ENCODE results near the gene TLL2.
"Not testable (repeated sequence)": the region's sequence is repeated elsewhere in the genome, so short reads cannot be mapped to it uniquely, and the experiment has no call there.

TLL2 gene

GRCh38 chr10:96513698-96514561 lies at the start of gene TLL2:
Gene TLL2, minus strand, starts transcription at chr10:96513926. Its CDS starts 241 bp downstream, at chr10:96513685.
- Histone ChIP-seq H3K9ac (ENCODE audit: insufficient read length) (no peak within 1 kb of the TSS), H3K36me3 (ENCODE audit: insufficient read depth, low read length) (no peaks in the 10 kb centered on the region), H3K4me3 (peak within 1 kb of the TSS; percentile 72), H3K27ac (no peak within 1 kb of the TSS), H3K9me3 (ENCODE audit: low read depth, low read length) (no peaks in the 10 kb centered on the region)
- TF ChIP-seq POLR2AphosphoS5 (IDR thresholded peaks at IDR 0.05; ENCODE audit: borderline replicate concordance, low read depth, low read length) (no peak), FOXP2 (optimal IDR thresholded peaks at IDR 0.05; ENCODE audit: control extremely low read depth, extremely low read length, insufficient read depth) (no peak), EZH2 (IDR thresholded peaks at IDR 0.05) (no peak)
- no peak for DNase-seq (ENCODE audit: low read depth, low spot score)

- TF ChIP-seq EZH2 (IDR thresholded peaks at IDR 0.05) (no peak), POLR2AphosphoS5 (IDR thresholded peaks at IDR 0.05; ENCODE audit: borderline replicate concordance, low read depth, low read length) (no peak), FOXP2 (optimal IDR thresholded peaks at IDR 0.05; ENCODE audit: control extremely low read depth, extremely low read length, insufficient read depth) (no peak)
- H3K9ac ChIP-seq (ENCODE audit: insufficient read length), result no peak overlapping the region
- H3K4me3 ChIP-seq, result no peak overlapping the region
- no peaks in the 10 kb centered on the region for H3K9me3 ChIP-seq (ENCODE audit: low read depth, low read length)
- DNase-seq (ENCODE audit: low read depth, low spot score), result no peak
- no peak overlapping the region for H3K27ac ChIP-seq
- H3K36me3 ChIP-seq (ENCODE audit: insufficient read depth, low read length), result peaks cover 7% of the 10 kb centered on the region; the same call in 1 of the 2 replicates
These were observed 47.5 kb upstream of the TLL2 start for GRCh38 chr10:96560966-96561887.

- Histone ChIP-seq H3K9me3 (ENCODE audit: low read depth, low read length) (no peaks in the 10 kb centered on the region), H3K36me3 (ENCODE audit: insufficient read depth, low read length) (peaks cover 7% of the 10 kb centered on the region; the same call in 1 of the 2 replicates), H3K4me3 (no peak overlapping the region), H3K9ac (ENCODE audit: insufficient read length) (no peak overlapping the region), H3K27ac (no peak overlapping the region)
- DNase-seq (ENCODE audit: low read depth, low spot score), result no peak
- TF ChIP-seq EZH2 (IDR thresholded peaks at IDR 0.05) (no peak), FOXP2 (optimal IDR thresholded peaks at IDR 0.05; ENCODE audit: control extremely low read depth, extremely low read length, insufficient read depth) (no peak), POLR2AphosphoS5 (IDR thresholded peaks at IDR 0.05; ENCODE audit: borderline replicate concordance, low read depth, low read length) (no peak)
These were observed 46.8 kb upstream of the TLL2 start for GRCh38 chr10:96560489-96560888.

- TF ChIP-seq FOXP2 (optimal IDR thresholded peaks at IDR 0.05; ENCODE audit: control extremely low read depth, extremely low read length, insufficient read depth), result no peak
- TF ChIP-seq POLR2AphosphoS5 (IDR thresholded peaks at IDR 0.05; ENCODE audit: borderline replicate concordance, low read depth, low read length), result no peak
- TF ChIP-seq EZH2 (IDR thresholded peaks at IDR 0.05), result no peak
- no peak overlapping the region for H3K4me3 ChIP-seq
- DNase-seq (ENCODE audit: low read depth, low spot score), result no peak
- no peak overlapping the region for H3K9ac ChIP-seq (ENCODE audit: insufficient read length)
- H3K27ac ChIP-seq, result no peak overlapping the region
- H3K36me3 ChIP-seq (ENCODE audit: insufficient read depth, low read length), result 0 out of 2 replicates have a peak, but pooled peaks cover 7% of the 10 kb centered on the region
- H3K9me3 ChIP-seq (ENCODE audit: low read depth, low read length), result no peaks in the 10 kb centered on the region
These were observed 42.3 kb upstream of the TLL2 start for GRCh38 chr10:96556003-96556402.

- no peak for DNase-seq (ENCODE audit: low read depth, low spot score)
- Histone ChIP-seq H3K36me3 (ENCODE audit: insufficient read depth, low read length) (0 out of 2 replicates have a peak, but pooled peaks cover 4% of the 10 kb centered on the region), H3K27ac (no peak overlapping the region), H3K9me3 (ENCODE audit: low read depth, low read length) (no peaks in the 10 kb centered on the region), H3K9ac (ENCODE audit: insufficient read length) (no peak overlapping the region), H3K4me3 (no peak overlapping the region)
- TF ChIP-seq FOXP2 (optimal IDR thresholded peaks at IDR 0.05; ENCODE audit: control extremely low read depth, extremely low read length, insufficient read depth) (no peak), POLR2AphosphoS5 (IDR thresholded peaks at IDR 0.05; ENCODE audit: borderline replicate concordance, low read depth, low read length) (no peak), EZH2 (IDR thresholded peaks at IDR 0.05) (no peak)
These were observed 41.6 kb upstream of the TLL2 start for GRCh38 chr10:96555330-96555729.

GRCh38 chr10:96548589-96548988 lies 34.9 kb upstream of the TLL2 start:
- no peak overlapping the region for H3K4me3 ChIP-seq
- H3K27ac ChIP-seq, result no peak overlapping the region
- H3K9ac ChIP-seq (ENCODE audit: insufficient read length), result no peak overlapping the region
- no peaks in the 10 kb centered on the region for H3K9me3 ChIP-seq (ENCODE audit: low read depth, low read length)
- no peak for DNase-seq (ENCODE audit: low read depth, low spot score)
- peaks cover 10% of the 10 kb centered on the region; the same call in 1 of the 2 replicates for H3K36me3 ChIP-seq (ENCODE audit: insufficient read depth, low read length)
- TF ChIP-seq EZH2 (IDR thresholded peaks at IDR 0.05) (no peak), POLR2AphosphoS5 (IDR thresholded peaks at IDR 0.05; ENCODE audit: borderline replicate concordance, low read depth, low read length) (no peak), FOXP2 (optimal IDR thresholded peaks at IDR 0.05; ENCODE audit: control extremely low read depth, extremely low read length, insufficient read depth) (no peak)

GRCh38 chr10:96545558-96545957 lies 31.8 kb upstream of the TLL2 start:
- not testable (repeated sequence) for DNase-seq (ENCODE audit: low read depth, low spot score); H3K4me3 ChIP-seq; H3K27ac ChIP-seq; H3K9me3 ChIP-seq (ENCODE audit: low read depth, low read length); H3K9ac ChIP-seq (ENCODE audit: insufficient read length)
- H3K36me3 ChIP-seq (ENCODE audit: insufficient read depth, low read length), result peaks cover 11% of the 10 kb centered on the region; the same call in 1 of the 2 replicates

GRCh38 chr10:96541921-96542320 lies 28.2 kb upstream of the TLL2 start:
- Histone ChIP-seq H3K9ac (ENCODE audit: insufficient read length) (no peak overlapping the region), H3K27ac (no peak overlapping the region), H3K9me3 (ENCODE audit: low read depth, low read length) (no peaks in the 10 kb centered on the region), H3K36me3 (ENCODE audit: insufficient read depth, low read length) (peaks cover 24% of the 10 kb centered on the region), H3K4me3 (no peak overlapping the region)
- DNase-seq (ENCODE audit: low read depth, low spot score), result no peak
- TF ChIP-seq EZH2 (IDR thresholded peaks at IDR 0.05) (no peak), POLR2AphosphoS5 (IDR thresholded peaks at IDR 0.05; ENCODE audit: borderline replicate concordance, low read depth, low read length) (no peak), FOXP2 (optimal IDR thresholded peaks at IDR 0.05; ENCODE audit: control extremely low read depth, extremely low read length, insufficient read depth) (no peak)
